ENCODE data around the gene WIF1.

Gene WIF1

GRCh38 chr12:65162609-65163008, 41.5 kb upstream of the WIF1 start:
- TF ChIP-seq CTCF (IDR thresholded peaks at IDR 0.05) = no peak
- TF ChIP-seq ZFX (IDR thresholded peaks at IDR 0.05; ENCODE audit: borderline replicate concordance) = no peak
- no peak overlapping the region for H3K27ac ChIP-seq

- TF ChIP-seq ZFX (IDR thresholded peaks at IDR 0.05; ENCODE audit: borderline replicate concordance) (no peak), CTCF (IDR thresholded peaks at IDR 0.05) (no peak)
- H3K27ac ChIP-seq = no peak overlapping the region
These were observed 36.0 kb upstream of the WIF1 start for GRCh38 chr12:65157091-65157490.

- H3K27ac ChIP-seq = no peak overlapping the region
- TF ChIP-seq ZFX (IDR thresholded peaks at IDR 0.05; ENCODE audit: borderline replicate concordance) (no peak), CTCF (IDR thresholded peaks at IDR 0.05) (no peak)
These were observed 35.3 kb upstream of the WIF1 start for GRCh38 chr12:65156366-65156841.

- no peak overlapping the region for H3K27ac ChIP-seq
- no peak for TF ChIP-seq CTCF (IDR thresholded peaks at IDR 0.05)
- TF ChIP-seq ZFX (IDR thresholded peaks at IDR 0.05; ENCODE audit: borderline replicate concordance) = no peak
These were observed 34.7 kb upstream of the WIF1 start for GRCh38 chr12:65155784-65156183.

GRCh38 chr12:65152596-65152995, 31.5 kb upstream of the WIF1 start:
- TF ChIP-seq CTCF (IDR thresholded peaks at IDR 0.05) (no peak), ZFX (IDR thresholded peaks at IDR 0.05; ENCODE audit: borderline replicate concordance) (no peak)
- H3K27ac ChIP-seq = no peak overlapping the region

GRCh38 chr12:65152012-65152411, 30.9 kb upstream of the WIF1 start:
- H3K27ac ChIP-seq = no peak overlapping the region
- TF ChIP-seq ZFX (IDR thresholded peaks at IDR 0.05; ENCODE audit: borderline replicate concordance) = no peak
- TF ChIP-seq CTCF (IDR thresholded peaks at IDR 0.05) = no peak

- TF ChIP-seq CTCF (IDR thresholded peaks at IDR 0.05) (no peak), ZFX (IDR thresholded peaks at IDR 0.05; ENCODE audit: borderline replicate concordance) (no peak)
- H3K27ac ChIP-seq = no peak overlapping the region
These were observed 26.3 kb upstream of the WIF1 start for GRCh38 chr12:65147312-65147905.
